ENCODE results near the gene OSBPL6. TPM values are rescaled to one million over a fixed set of nuclear protein-coding genes. Genes with fewer than 3 reads are reported as not detected.
A peak's percentile ranks its signal among the peaks of the same experiment; 100 is the strongest.

The OSBPL6 gene
- total and polyA plus RNA-seq, 11 donors = 1.2 to 9.6 (median 4.2) TPM

DNA sequence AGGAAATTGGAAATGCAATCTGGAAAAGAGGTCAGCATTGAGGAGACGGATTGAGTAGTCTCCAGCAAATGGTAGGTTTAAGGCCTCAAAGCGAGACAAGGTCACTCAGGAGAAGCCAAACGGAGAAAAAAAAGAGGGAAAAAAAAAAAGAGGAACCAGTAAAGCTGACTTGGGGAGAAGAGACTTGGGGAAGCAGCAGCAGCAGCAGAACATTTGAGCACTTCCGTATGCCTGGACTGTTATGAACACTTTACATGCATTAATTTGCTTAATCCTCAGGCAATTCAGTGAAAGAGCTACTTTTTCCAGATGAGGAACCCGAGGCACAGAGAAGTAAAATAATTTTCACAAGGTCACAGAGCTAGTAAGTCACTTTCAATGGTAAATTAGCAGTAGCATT lies 81.3 kb downstream of the OSBPL6 start:
- TF ChIP-seq, protein P1, sequence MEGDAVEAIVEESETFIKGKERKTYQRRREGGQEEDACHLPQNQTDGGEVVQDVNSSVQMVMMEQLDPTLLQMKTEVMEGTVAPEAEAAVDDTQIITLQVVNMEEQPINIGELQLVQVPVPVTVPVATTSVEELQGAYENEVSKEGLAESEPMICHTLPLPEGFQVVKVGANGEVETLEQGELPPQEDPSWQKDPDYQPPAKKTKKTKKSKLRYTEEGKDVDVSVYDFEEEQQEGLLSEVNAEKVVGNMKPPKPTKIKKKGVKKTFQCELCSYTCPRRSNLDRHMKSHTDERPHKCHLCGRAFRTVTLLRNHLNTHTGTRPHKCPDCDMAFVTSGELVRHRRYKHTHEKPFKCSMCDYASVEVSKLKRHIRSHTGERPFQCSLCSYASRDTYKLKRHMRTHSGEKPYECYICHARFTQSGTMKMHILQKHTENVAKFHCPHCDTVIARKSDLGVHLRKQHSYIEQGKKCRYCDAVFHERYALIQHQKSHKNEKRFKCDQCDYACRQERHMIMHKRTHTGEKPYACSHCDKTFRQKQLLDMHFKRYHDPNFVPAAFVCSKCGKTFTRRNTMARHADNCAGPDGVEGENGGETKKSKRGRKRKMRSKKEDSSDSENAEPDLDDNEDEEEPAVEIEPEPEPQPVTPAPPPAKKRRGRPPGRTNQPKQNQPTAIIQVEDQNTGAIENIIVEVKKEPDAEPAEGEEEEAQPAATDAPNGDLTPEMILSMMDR (IDR thresholded peaks at IDR 0.05) = no peak
- TF ChIP-seq POLR2A (IDR thresholded peaks at IDR 0.05) = no peak
- ATAC-seq = no peak
- intact Hi-C loops (cut with DNase I) = loop anchor here in 5 of 10 donors (5.0 to 10.0 kb wide), 4 partner anchors 78 to 163 kb away; partner anchors contain the start of genes OSBPL6 (in 2 of the 5) and RBM45 (in 2 of the 5)
- DNase-seq = peak in 1 of 5 donors; percentile 31
- no peaks in the 10 kb centered on the region for H3K9me3 ChIP-seq
- H3K36me3 ChIP-seq = no peaks in the 10 kb centered on the region
- no peak overlapping the region for H3K4me3 ChIP-seq
- 80 to 86% (median 81%) methylated on average over 5 of the region's 5 CpGs for WGBS, 4 donors
- H3K27me3 ChIP-seq = no peaks in the 10 kb centered on the region
- H3K4me1 ChIP-seq = peaks cover 0 to 27% (median 5%) of the 10 kb centered on the region in 12 donors
- H3K27ac ChIP-seq = no peak overlapping the region

DNA sequence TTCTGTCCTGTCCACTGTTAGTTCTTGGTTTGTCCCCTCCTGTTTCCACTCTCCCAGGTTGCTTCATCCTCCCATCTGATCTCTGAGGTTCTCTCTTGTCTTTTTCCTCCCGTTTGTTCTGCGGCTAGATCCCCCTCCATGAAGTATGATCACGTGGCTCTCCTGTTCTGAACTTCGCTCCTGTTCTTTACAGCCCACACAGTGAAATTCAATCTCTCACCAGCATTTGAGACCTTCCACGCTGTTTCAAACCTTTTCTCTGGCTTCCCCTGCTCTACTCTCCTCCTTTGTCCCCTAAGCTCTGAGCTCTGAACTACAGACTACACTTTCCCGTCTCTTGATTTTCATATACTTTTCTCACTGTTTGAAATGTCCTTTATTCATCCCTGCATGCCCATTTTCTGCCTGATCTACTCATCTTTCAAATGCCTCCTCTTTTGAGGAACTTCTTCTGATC lies 83.5 kb downstream of the OSBPL6 start:
- no peak overlapping the region for H3K4me3 ChIP-seq
- 47 to 68% (median 56%) methylated on average over 6 of the region's 6 CpGs for WGBS, 4 donors
- no peaks in the 10 kb centered on the region for H3K36me3 ChIP-seq
- H3K27me3 ChIP-seq = no peaks in the 10 kb centered on the region
- intact Hi-C loops (cut with DNase I) = loop anchor here in 5 of 10 donors (5.0 to 10.0 kb wide), 4 partner anchors 80 to 165 kb away; partner anchors contain the start of genes OSBPL6 (in 2 of the 5) and RBM45 (in 2 of the 5)
- ATAC-seq (no peak), DNase-seq (no peak)
- no peaks in the 10 kb centered on the region for H3K9me3 ChIP-seq
- peaks cover 0 to 10% (median 0%) of the 10 kb centered on the region in 12 donors for H3K4me1 ChIP-seq
- no peak overlapping the region for H3K27ac ChIP-seq
- TF ChIP-seq, protein P1 (IDR thresholded peaks at IDR 0.05) = no peak
- TF ChIP-seq POLR2A (IDR thresholded peaks at IDR 0.05) = no peak

DNA sequence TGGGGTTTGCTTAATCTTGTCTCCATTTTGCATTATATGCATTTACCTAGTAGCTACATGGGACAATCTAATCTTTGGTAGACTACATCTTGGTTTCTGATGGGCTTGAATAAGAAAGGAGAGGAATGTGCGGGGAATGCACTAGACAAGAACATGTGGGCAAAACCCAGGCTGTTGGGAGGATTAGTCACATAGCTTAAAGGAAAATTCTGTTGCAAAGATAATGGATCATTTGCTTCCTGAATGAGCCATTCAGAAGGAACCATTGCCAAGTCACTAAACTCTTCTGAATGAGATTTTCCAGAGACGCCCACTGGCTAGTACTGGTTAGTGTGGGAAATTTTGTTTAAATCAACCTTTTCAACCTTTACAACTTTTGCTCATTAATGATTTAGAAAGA lies 84.8 kb downstream of the OSBPL6 start:
- ATAC-seq = no peak
- Histone ChIP-seq H3K4me1 (peaks cover 0 to 13% (median 0%) of the 10 kb centered on the region in 12 donors), H3K36me3 (no peaks in the 10 kb centered on the region), H3K27ac (no peak overlapping the region), H3K4me3 (no peak overlapping the region), H3K9me3 (no peaks in the 10 kb centered on the region), H3K27me3 (no peaks in the 10 kb centered on the region)
- no peak for DNase-seq
- 60 to 72% (median 67%) methylated on average over 2 of the region's 2 CpGs for WGBS, 4 donors
- no peak for TF ChIP-seq POLR2A (IDR thresholded peaks at IDR 0.05)
- TF ChIP-seq, protein P1 (IDR thresholded peaks at IDR 0.05) = no peak
- intact Hi-C loops (cut with DNase I) = loop anchor here in 5 of 10 donors (5.0 to 10.0 kb wide), 4 partner anchors 82 to 167 kb away; partner anchors contain the start of genes OSBPL6 (in 2 of the 5) and RBM45 (in 2 of the 5)

DNA sequence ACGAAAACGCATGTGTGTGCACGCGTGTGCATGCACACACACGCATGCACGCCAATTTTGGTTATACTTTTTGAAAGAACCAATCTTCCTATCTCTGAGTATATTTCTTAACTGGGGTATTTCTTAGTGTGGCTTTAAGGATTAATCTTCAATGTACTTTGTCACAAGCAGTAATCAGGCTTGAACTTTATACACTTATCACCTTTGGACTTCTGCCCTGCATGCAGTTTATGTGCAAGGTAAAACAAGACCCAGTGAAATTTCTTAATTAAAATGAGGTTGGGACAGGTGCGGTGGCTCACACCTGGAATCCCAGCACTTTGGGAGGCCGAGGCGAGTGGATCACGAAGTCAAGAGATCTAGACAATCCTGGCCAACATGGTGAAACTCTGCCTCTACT lies 85.3 kb downstream of the OSBPL6 start:
- no peak overlapping the region for H3K27ac ChIP-seq
- whole genome bisulfite sequencing, 4 donors = 93 to 95% (median 94%) methylated on average over 10 of the region's 10 CpGs
- DNase-seq = no peak
- no peaks in the 10 kb centered on the region for H3K27me3 ChIP-seq
- TF ChIP-seq, protein P1 (IDR thresholded peaks at IDR 0.05) = no peak
- TF ChIP-seq POLR2A (IDR thresholded peaks at IDR 0.05) = no peak
- H3K4me3 ChIP-seq = no peak overlapping the region
- peaks cover 0 to 13% (median 0%) of the 10 kb centered on the region in 12 donors for H3K4me1 ChIP-seq
- ATAC-seq = no peak
- intact Hi-C loops (cut with DNase I) = loop anchor here (2.0 to 10.0 kb wide), 8 partner anchors 82 to 167 kb away; partner anchors contain the start of genes OSBPL6 (in 3 of the 10) and RBM45 (in 3 of the 10)
- H3K36me3 ChIP-seq = no peaks in the 10 kb centered on the region
- H3K9me3 ChIP-seq = no peaks in the 10 kb centered on the region

Data from heart left ventricle (tissue), 16 donors.